GM12878 (cell line): Measurements from ENCODE around the gene CCNH. TPM values are rescaled to one million over a fixed set of nuclear protein-coding genes. Genes with fewer than 3 reads are reported as not detected.

Experiments
- ATAC-seq: fragments of 200-7000 bp; cut with Tn5 transposase; 3 replicates; pipeline ENCODE4 v1.9.1; 2020; ENCODE audit warnings: mild to moderate bottlenecking, moderate library complexity
- BruUV-seq: library from RNA; stranded (reverse); fragments of 400-500 nt; replicated peaks from 2 replicates; lab custom pipeline; 2021; lab: Mats Ljungman, UMichigan
- CTCF ChIA-PET: fragments of 300-600 bp; sonication (Branson Sonifier 250); formaldehyde crosslinking; extraction: SDS; loops from one replicate; lab custom pipeline; 2021; ENCODE audit warnings: inconsistent platforms; lab: Yijun Ruan, JAX
- POLR2A ChIA-PET: fragments of 350-600 bp; formaldehyde crosslinking; extraction: SDS; loops from one replicate; lab custom pipeline; 2021; ENCODE audit warnings: inconsistent platforms; lab: Charles Lee
- RAD21 ChIA-PET: fragments of 300-600 bp; sonication (Branson Sonifier 250); formaldehyde crosslinking; loops from one replicate; lab custom pipeline; 2023; ENCODE audit warnings: antibody characterized with exemption; ENCODE audit not compliant: unreplicated experiment; lab: Charles Lee
- SMC1A ChIA-PET: fragments of 300-600 bp; sonication (Branson Sonifier 250); formaldehyde crosslinking; loops from one replicate; lab custom pipeline; 2023; ENCODE audit not compliant: unreplicated experiment, uncharacterized antibody; lab: Charles Lee
- DNase-seq: peaks from one replicate; pipeline ENCODE4 v3.0.0-alpha.2; 2011; ENCODE audit warnings: low read depth, low spot score
- FAIRE-seq: peaks from 3 replicates; lab custom pipeline; 2011; peaks lifted over from hg19 to GRCh38; lab: Jason Lieb, UNC
- H2AFZ ChIP-seq: 2 replicates; pipeline ENCODE4 v1.6.0; 2011; ENCODE audit warnings: low read depth, low read length, control low read depth; ENCODE audit not compliant: control insufficient read depth
- H3K27ac ChIP-seq: 2 replicates; pipeline ENCODE4 v1.5.1; 2011; ENCODE audit warnings: control low read depth; ENCODE audit not compliant: control insufficient read depth, insufficient read depth
- H3K27me3 ChIP-seq, 2 experiments: replicated peaks in 1 of 2; 2 replicates each; pipeline versions ENCODE4 v1.6.0 to v1.6.1; 2011; ENCODE audit warnings: low read length in 1 of 2; ENCODE audit not compliant: control insufficient read depth in 2 of 2, insufficient read depth in 2 of 2
- H3K36me3 ChIP-seq, 2 experiments: 2 replicates each; pipeline ENCODE4 v1.5.1; 2011; ENCODE audit warnings: low read length in 1 of 2; ENCODE audit not compliant: control insufficient read depth in 2 of 2, insufficient read depth in 2 of 2
- H3K4me1 ChIP-seq: 2 replicates; pipeline ENCODE4 v1.6.1; 2011; ENCODE audit warnings: mild to moderate bottlenecking, low read length, moderate library complexity, mixed read lengths; ENCODE audit not compliant: control insufficient read depth, insufficient read depth
- H3K4me2 ChIP-seq: 2 replicates; pipeline ENCODE4 v1.6.0; 2011; ENCODE audit warnings: control low read depth; ENCODE audit not compliant: control insufficient read depth, insufficient read depth
- H3K4me3 ChIP-seq: fragments of 200-600 bp; sonication (generic); 2 replicates; pipeline ENCODE4 v1.5.1; 2016
- H3K79me2 ChIP-seq: 2 replicates; pipeline ENCODE4 v1.6.0; 2011; ENCODE audit warnings: low read length; ENCODE audit not compliant: control insufficient read depth, insufficient read depth
- H3K9ac ChIP-seq: 2 replicates; pipeline ENCODE4 v1.8.0; 2011; ENCODE audit warnings: low read length, control low read depth, mixed read lengths; ENCODE audit not compliant: control insufficient read depth, insufficient read depth
- H3K9me3 ChIP-seq: replicated peaks from 3 replicates; pipeline ENCODE4 v1.5.1; 2011; ENCODE audit warnings: mild to moderate bottlenecking, low read length; ENCODE audit not compliant: control insufficient read depth, insufficient read depth
- H4K20me1 ChIP-seq: 2 replicates; pipeline ENCODE4 v1.6.0; 2011; ENCODE audit not compliant: control insufficient read depth, insufficient read depth
- CBX3 ChIP-seq: fragments of 200-600 bp; sonication (generic); IDR thresholded peaks from 2 replicates; pipeline ENCODE4 v1.6.1; 2016; ENCODE audit warnings: low read depth, borderline replicate concordance
- EP300 ChIP-seq, 2 experiments: fragments of 150-350 bp in 1 of 2; IDR thresholded peaks; 2 replicates each; pipeline ENCODE4 v1.6.1; 2011 to 2012; ENCODE audit warnings: low read depth in 2 of 2, low read length in 2 of 2, borderline replicate concordance in 1 of 2, improper control_type of control experiment in 1 of 2, inconsistent platforms in 1 of 2; ENCODE audit not compliant: control insufficient read depth in 1 of 2
- PML ChIP-seq: IDR thresholded peaks from 2 replicates; pipeline ENCODE4 v1.6.1; 2012; ENCODE audit warnings: low read length, inconsistent platforms
- POLR2AphosphoS2 ChIP-seq: IDR thresholded peaks from 2 replicates; pipeline ENCODE4 v1.6.1; 2011; ENCODE audit warnings: low read depth, mild to moderate bottlenecking, low read length, improper control_type of control experiment, moderate library complexity
- SMAD1 ChIP-seq: fragments of 450-650 bp; IDR thresholded peaks from 2 replicates; pipeline ENCODE4 v1.6.1; 2018; ENCODE audit warnings: mild to moderate bottlenecking, low read depth; ENCODE audit not compliant: partially characterized antibody
- STAT1 ChIP-seq: fragments of 450-650 bp; conservative IDR thresholded peaks from 2 replicates; pipeline ENCODE4 v1.6.1; 2014; ENCODE audit warnings: antibody characterized with exemption, mild to moderate bottlenecking
- SUZ12 ChIP-seq: fragments of 200-600 bp; sonication (generic); IDR thresholded peaks from one replicate; pipeline ENCODE4 v1.6.1; 2018; ENCODE audit warnings: antibody characterized with exemption, mild to moderate bottlenecking; ENCODE audit not compliant: unreplicated experiment
- TARDBP ChIP-seq: IDR thresholded peaks from 2 replicates; pipeline ENCODE4 v1.6.1; 2016; ENCODE audit warnings: borderline replicate concordance
- ZNF217 ChIP-seq: fragments of 450-650 bp; IDR thresholded peaks from 2 replicates; pipeline ENCODE4 v1.6.1; 2017; ENCODE audit warnings: antibody characterized with exemption, mild to moderate bottlenecking
- in situ Hi-C: fragments of 300-500 bp; cut with MboI; formaldehyde crosslinking; loops from 9 replicates; pipeline ENCODE4 v1.14.3; 2018; ENCODE audit warnings: mixed read lengths
- intact Hi-C: fragments of 100-400 bp; cut with micrococcal nuclease; formaldehyde crosslinking; loops from one replicate; pipeline ENCODE4 v1.14.2; 2022; ENCODE audit not compliant: unreplicated experiment
- polyA plus RNA-seq, 11 experiments: library from polyadenylated mRNA; depleted of rRNA in 4 of 11; unstranded in 6 of 11; stranded (reverse) in 5 of 11; fragments of >200 nt; fragmentation: Nextera tagmentation in 4 of 11; fragmentation: Illumina TruSeq in 1 of 11; extraction: Ambion mirVana in 4 of 11; extraction: Trizol in 1 of 11; gene quantifications; 1 replicate in 1 of 11; 2 replicates in 10 of 11; pipeline versions ENCODE4 v1.2.1 to v1.2.3, GENCODE V29; 2011 to 2016; ENCODE audit warnings: inconsistent platforms in 2 of 11, missing spikeins in 2 of 11, low read depth in 1 of 11
- total RNA-seq, 4 experiments: library from RNA; depleted of rRNA in 3 of 4; stranded (reverse); fragments of >200 nt in 3 of 4; fragmentation: Illumina TruSeq in 1 of 4; extraction: Trizol in 1 of 4; gene quantifications; 2 replicates each; pipeline versions ENCODE4 v1.2.1 to v1.2.3, GENCODE V29; 2013 to 2021
- TF ChIP-seq, protein P1 (sequence below): IDR thresholded peaks from 2 replicates; pipeline ENCODE4 v1.6.1; 2012; ENCODE audit warnings: low read length, inconsistent platforms
- TF ChIP-seq, protein P2 (sequence below): fragments of 450-650 bp; IDR thresholded peaks from 2 replicates; pipeline ENCODE4 v1.6.1; 2016; ENCODE audit warnings: mild to moderate bottlenecking, moderate library complexity, borderline replicate concordance
- TF ChIP-seq, protein P3 (sequence below): fragments of 450-650 bp; conservative IDR thresholded peaks from 2 replicates; pipeline ENCODE4 v1.6.1; 2017; ENCODE audit warnings: mild to moderate bottlenecking, moderate library complexity
- TF ChIP-seq, protein P4 (sequence below): fragments of 450-650 bp; IDR thresholded peaks from 2 replicates; pipeline ENCODE4 v1.6.1; 2016; ENCODE audit warnings: mild to moderate bottlenecking
- TF ChIP-seq, protein P5 (sequence below): fragments of 450-650 bp; IDR thresholded peaks from 2 replicates; pipeline ENCODE4 v1.6.1; 2017; ENCODE audit warnings: mild to moderate bottlenecking

The CCNH gene
- total and polyA plus RNA-seq, 10 of the 15 experiments (the other 5 are each of a cell fraction or from before 2014, with no cell fraction given) = 43.9 to 116 (median 81.4) TPM

DNA sequence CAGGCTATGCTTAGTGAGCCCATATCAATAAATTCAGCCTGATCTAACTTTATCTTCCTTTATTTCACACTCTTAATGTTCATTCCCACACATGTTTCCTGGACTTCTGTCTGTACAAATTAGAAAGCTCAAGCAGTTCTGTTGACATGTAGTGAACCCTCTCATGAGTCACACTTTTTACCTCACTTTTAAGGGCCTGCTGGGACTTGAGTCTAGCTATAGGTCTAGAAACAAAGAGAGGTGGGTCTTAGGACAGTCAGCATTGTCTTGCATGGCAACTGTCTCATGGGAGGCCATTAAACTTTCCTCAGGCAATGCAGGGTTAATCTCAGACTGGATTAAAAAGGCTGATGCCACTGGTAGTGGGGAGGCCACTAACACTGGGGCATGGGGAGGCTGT lies 8.6 kb upstream of the CCNH start:
- no peak for FAIRE-seq
- H2AFZ ChIP-seq = no peak overlapping the region
- TF ChIP-seq, protein P1, sequence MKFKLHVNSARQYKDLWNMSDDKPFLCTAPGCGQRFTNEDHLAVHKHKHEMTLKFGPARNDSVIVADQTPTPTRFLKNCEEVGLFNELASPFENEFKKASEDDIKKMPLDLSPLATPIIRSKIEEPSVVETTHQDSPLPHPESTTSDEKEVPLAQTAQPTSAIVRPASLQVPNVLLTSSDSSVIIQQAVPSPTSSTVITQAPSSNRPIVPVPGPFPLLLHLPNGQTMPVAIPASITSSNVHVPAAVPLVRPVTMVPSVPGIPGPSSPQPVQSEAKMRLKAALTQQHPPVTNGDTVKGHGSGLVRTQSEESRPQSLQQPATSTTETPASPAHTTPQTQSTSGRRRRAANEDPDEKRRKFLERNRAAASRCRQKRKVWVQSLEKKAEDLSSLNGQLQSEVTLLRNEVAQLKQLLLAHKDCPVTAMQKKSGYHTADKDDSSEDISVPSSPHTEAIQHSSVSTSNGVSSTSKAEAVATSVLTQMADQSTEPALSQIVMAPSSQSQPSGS = no peak
- TF ChIP-seq STAT1 (no peak), CBX3 (no peak), ZNF217 (no peak), TARDBP (no peak), SMAD1 (no peak), POLR2AphosphoS2 (no peak), PML (no peak), EP300 (IDR thresholded peaks at IDR 0.05; ENCODE audit: borderline replicate concordance in 1 of 2, control insufficient read depth in 1 of 2, low read depth in 2 of 2, low read length in 2 of 2) (no peak), SUZ12 (no peak)
- TF ChIP-seq, protein P2, sequence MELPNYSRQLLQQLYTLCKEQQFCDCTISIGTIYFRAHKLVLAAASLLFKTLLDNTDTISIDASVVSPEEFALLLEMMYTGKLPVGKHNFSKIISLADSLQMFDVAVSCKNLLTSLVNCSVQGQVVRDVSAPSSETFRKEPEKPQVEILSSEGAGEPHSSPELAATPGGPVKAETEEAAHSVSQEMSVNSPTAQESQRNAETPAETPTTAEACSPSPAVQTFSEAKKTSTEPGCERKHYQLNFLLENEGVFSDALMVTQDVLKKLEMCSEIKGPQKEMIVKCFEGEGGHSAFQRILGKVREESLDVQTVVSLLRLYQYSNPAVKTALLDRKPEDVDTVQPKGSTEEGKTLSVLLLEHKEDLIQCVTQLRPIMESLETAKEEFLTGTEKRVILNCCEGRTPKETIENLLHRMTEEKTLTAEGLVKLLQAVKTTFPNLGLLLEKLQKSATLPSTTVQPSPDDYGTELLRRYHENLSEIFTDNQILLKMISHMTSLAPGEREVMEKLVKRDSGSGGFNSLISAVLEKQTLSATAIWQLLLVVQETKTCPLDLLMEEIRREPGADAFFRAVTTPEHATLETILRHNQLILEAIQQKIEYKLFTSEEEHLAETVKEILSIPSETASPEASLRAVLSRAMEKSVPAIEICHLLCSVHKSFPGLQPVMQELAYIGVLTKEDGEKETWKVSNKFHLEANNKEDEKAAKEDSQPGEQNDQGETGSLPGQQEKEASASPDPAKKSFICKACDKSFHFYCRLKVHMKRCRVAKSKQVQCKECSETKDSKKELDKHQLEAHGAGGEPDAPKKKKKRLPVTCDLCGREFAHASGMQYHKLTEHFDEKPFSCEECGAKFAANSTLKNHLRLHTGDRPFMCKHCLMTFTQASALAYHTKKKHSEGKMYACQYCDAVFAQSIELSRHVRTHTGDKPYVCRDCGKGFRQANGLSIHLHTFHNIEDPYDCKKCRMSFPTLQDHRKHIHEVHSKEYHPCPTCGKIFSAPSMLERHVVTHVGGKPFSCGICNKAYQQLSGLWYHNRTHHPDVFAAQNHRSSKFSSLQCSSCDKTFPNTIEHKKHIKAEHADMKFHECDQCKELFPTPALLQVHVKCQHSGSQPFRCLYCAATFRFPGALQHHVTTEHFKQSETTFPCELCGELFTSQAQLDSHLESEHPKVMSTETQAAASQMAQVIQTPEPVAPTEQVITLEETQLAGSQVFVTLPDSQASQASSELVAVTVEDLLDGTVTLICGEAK = no peak
- TF ChIP-seq, protein P3, sequence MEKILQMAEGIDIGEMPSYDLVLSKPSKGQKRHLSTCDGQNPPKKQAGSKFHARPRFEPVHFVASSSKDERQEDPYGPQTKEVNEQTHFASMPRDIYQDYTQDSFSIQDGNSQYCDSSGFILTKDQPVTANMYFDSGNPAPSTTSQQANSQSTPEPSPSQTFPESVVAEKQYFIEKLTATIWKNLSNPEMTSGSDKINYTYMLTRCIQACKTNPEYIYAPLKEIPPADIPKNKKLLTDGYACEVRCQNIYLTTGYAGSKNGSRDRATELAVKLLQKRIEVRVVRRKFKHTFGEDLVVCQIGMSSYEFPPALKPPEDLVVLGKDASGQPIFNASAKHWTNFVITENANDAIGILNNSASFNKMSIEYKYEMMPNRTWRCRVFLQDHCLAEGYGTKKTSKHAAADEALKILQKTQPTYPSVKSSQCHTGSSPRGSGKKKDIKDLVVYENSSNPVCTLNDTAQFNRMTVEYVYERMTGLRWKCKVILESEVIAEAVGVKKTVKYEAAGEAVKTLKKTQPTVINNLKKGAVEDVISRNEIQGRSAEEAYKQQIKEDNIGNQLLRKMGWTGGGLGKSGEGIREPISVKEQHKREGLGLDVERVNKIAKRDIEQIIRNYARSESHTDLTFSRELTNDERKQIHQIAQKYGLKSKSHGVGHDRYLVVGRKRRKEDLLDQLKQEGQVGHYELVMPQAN = no peak
- TF ChIP-seq, protein P4, sequence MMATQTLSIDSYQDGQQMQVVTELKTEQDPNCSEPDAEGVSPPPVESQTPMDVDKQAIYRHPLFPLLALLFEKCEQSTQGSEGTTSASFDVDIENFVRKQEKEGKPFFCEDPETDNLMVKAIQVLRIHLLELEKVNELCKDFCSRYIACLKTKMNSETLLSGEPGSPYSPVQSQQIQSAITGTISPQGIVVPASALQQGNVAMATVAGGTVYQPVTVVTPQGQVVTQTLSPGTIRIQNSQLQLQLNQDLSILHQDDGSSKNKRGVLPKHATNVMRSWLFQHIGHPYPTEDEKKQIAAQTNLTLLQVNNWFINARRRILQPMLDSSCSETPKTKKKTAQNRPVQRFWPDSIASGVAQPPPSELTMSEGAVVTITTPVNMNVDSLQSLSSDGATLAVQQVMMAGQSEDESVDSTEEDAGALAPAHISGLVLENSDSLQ = no peak
- TF ChIP-seq, protein P5, sequence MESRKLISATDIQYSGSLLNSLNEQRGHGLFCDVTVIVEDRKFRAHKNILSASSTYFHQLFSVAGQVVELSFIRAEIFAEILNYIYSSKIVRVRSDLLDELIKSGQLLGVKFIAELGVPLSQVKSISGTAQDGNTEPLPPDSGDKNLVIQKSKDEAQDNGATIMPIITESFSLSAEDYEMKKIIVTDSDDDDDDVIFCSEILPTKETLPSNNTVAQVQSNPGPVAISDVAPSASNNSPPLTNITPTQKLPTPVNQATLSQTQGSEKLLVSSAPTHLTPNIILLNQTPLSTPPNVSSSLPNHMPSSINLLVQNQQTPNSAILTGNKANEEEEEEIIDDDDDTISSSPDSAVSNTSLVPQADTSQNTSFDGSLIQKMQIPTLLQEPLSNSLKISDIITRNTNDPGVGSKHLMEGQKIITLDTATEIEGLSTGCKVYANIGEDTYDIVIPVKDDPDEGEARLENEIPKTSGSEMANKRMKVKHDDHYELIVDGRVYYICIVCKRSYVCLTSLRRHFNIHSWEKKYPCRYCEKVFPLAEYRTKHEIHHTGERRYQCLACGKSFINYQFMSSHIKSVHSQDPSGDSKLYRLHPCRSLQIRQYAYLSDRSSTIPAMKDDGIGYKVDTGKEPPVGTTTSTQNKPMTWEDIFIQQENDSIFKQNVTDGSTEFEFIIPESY = no peak

More for the DNA sequence above, 8.6 kb upstream of the CCNH start:
- DNase-seq (no peak), ATAC-seq (no peak)
- no peaks in the 10 kb centered on the region for H3K4me1 ChIP-seq
- no peaks in the 10 kb centered on the region for H3K27me3 ChIP-seq
- ChIA-PET RAD21 (no interaction called here), SMC1A (interaction anchor here (0.9 kb wide), 1 partner anchor 9 kb away, joined by 3 read pairs; the partner anchor contains the start of gene CCNH), CTCF (interaction anchor here (1.1 kb wide), 1 partner anchor 8 kb away, joined by 4 read pairs; the partner anchor contains the start of gene CCNH), POLR2A (no interaction called here)
- H3K4me2 ChIP-seq = no peak overlapping the region
- BruUV-seq = no TSS peak
- intact Hi-C loops (no loop called here), in situ Hi-C loops (loop anchor here (25.0 kb wide), 1 partner anchor 809 kb away; the partner anchor contains the start of gene COX7C)
- H3K79me2 ChIP-seq = no peaks in the 10 kb centered on the region
- H3K27ac ChIP-seq = no peak overlapping the region
- H3K4me3 ChIP-seq = no peak overlapping the region
- no peaks in the 10 kb centered on the region for H3K36me3 ChIP-seq
- no peaks in the 10 kb centered on the region for H3K9me3 ChIP-seq
- no peaks in the 10 kb centered on the region for H4K20me1 ChIP-seq
- H3K9ac ChIP-seq = no peak overlapping the region
